WERI-Rb-1 (cell line): ENCODE results near the gene TMPRSS12.
"Not testable (repeated sequence)": the region's sequence is repeated elsewhere in the genome, so short reads cannot be mapped to it uniquely, and the experiment has no call there.

Experiments
- DNase-seq: peaks from one replicate; pipeline ENCODE4 v3.0.0-alpha.2; 2020
- H3K27ac ChIP-seq: fragments of 250-450 bp; sonication (Bioruptor Pico); 2 replicates; pipeline ENCODE4 v1.5.1; 2020; ENCODE audit warnings: mild to moderate bottlenecking, moderate library complexity
- H3K27me3 ChIP-seq: fragments of 250-450 bp; sonication (Bioruptor Pico); 2 replicates; pipeline ENCODE4 v1.5.1; 2021; ENCODE audit warnings: mild to moderate bottlenecking, low read depth, moderate library complexity; ENCODE audit not compliant: insufficient read depth, severe bottlenecking
- H3K36me3 ChIP-seq: fragments of 250-450 bp; sonication (Bioruptor Pico); 2 replicates; pipeline ENCODE4 v1.5.1; 2020; ENCODE audit warnings: mild to moderate bottlenecking, moderate library complexity
- H3K4me3 ChIP-seq: 2 replicates; pipeline ENCODE4 v1.5.1; 2011; ENCODE audit warnings: low read depth, mild to moderate bottlenecking, control low read depth, low read length
- H3K9me3 ChIP-seq: fragments of 250-450 bp; sonication (Bioruptor Pico); 2 replicates; pipeline ENCODE4 v1.5.1; 2021; ENCODE audit warnings: mild to moderate bottlenecking, moderate library complexity; ENCODE audit not compliant: severe bottlenecking
- TF ChIP-seq, protein P1 (sequence below): IDR thresholded peaks from 2 replicates; pipeline ENCODE4 v1.5.1; 2011; ENCODE audit warnings: low read depth, mild to moderate bottlenecking, control low read depth, inconsistent platforms, low read length

Gene TMPRSS12

DNA sequence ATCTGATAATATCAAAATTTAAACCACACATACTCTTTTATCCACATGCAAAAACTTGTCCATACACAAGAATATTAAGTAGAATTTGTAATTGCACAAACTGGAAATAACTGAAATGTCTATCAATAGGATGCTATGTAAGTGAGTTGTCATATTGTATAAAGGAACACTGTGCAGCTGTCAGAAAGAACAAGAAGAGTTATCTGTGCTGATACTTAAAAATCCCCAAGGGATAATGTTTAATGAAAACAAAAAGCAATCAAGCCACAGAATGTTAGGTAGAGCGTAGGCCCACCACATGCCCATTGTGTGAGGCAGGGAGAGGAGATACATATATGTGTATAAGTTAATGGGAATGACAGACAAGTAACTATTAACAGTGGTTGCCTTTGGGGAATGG lies 83.7 kb downstream of the TMPRSS12 start:
- Histone ChIP-seq H3K27ac (no peak overlapping the region), H3K9me3 (no peaks in the 10 kb centered on the region), H3K27me3 (no peaks in the 10 kb centered on the region), H3K36me3 (no peaks in the 10 kb centered on the region), H3K4me3 (no peak overlapping the region)
- TF ChIP-seq, protein P1, sequence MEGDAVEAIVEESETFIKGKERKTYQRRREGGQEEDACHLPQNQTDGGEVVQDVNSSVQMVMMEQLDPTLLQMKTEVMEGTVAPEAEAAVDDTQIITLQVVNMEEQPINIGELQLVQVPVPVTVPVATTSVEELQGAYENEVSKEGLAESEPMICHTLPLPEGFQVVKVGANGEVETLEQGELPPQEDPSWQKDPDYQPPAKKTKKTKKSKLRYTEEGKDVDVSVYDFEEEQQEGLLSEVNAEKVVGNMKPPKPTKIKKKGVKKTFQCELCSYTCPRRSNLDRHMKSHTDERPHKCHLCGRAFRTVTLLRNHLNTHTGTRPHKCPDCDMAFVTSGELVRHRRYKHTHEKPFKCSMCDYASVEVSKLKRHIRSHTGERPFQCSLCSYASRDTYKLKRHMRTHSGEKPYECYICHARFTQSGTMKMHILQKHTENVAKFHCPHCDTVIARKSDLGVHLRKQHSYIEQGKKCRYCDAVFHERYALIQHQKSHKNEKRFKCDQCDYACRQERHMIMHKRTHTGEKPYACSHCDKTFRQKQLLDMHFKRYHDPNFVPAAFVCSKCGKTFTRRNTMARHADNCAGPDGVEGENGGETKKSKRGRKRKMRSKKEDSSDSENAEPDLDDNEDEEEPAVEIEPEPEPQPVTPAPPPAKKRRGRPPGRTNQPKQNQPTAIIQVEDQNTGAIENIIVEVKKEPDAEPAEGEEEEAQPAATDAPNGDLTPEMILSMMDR = no peak
- DNase-seq = no peak

DNA sequence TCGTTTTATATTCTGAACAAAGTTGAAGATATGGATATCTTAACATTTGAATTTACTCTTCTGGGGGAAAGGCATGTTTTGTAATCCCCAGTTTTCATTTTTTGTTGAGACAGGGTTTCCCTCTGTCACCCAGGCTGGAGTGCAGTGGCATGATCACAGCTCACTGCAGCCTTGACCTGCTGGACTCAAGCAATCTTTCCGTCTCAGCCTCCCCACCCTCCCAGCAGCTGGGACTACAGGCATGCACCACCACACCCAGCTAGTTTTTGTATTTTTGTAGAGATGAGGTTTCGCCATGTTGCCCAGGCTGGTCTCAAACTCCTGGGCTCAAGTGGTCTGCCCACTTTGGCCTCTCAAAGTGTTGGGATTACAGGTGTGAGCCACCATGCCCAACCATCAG lies 84.2 kb downstream of the TMPRSS12 start:
- not testable (repeated sequence) for H3K27ac ChIP-seq, H3K9me3 ChIP-seq, H3K4me3 ChIP-seq, H3K36me3 ChIP-seq, DNase-seq, H3K27me3 ChIP-seq

DNA sequence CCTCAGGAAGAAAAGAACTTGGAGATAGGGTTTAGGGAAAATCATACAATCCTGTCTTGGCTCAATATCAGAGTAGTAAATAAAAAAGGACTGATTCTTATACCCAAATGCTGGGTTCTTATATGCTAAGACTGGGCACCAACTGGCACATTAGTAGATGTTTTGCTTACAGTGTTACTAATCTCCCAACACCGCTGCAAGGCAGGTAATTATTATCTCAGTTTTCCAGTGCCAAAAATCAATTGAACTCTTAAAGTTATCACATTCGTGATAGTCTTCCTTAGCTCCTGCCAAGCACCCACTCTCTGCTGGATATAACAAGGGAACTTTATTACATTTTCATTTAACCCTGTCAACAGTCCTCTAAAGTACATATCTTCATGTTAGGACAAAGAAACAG lies 84.6 kb downstream of the TMPRSS12 start:
- TF ChIP-seq, protein P1 = no peak
- Histone ChIP-seq H3K27ac (no peak overlapping the region), H3K27me3 (no peaks in the 10 kb centered on the region), H3K9me3 (no peaks in the 10 kb centered on the region), H3K36me3 (no peaks in the 10 kb centered on the region), H3K4me3 (no peak overlapping the region)
- DNase-seq = no peak

DNA sequence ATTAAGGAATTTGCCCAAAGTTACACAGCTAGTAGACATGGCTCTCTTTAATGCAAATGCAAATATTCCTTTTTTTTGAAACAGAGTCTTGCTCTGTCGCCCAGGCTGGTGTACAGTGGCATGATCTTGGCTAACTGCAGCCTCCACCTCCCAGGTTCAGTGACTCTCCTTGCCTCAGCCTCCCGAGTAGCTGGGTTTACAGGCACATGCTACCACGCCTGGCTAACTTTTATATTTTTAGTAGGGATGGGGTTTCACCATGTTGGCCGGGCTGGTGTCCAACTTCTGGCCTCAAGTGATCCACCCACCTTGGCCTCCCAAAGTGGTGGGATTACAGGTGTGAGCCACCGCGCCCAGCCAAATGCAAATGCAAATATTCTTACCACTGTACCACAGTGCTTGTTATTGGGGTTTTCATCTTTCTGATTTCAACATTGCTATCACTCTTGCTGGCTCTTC lies 85.1 kb downstream of the TMPRSS12 start:
- no peak for DNase-seq
- Histone ChIP-seq H3K27me3 (no peaks in the 10 kb centered on the region), H3K4me3 (no peak overlapping the region), H3K9me3 (no peaks in the 10 kb centered on the region), H3K36me3 (no peaks in the 10 kb centered on the region), H3K27ac (no peak overlapping the region)
- TF ChIP-seq, protein P1 = no peak

DNA sequence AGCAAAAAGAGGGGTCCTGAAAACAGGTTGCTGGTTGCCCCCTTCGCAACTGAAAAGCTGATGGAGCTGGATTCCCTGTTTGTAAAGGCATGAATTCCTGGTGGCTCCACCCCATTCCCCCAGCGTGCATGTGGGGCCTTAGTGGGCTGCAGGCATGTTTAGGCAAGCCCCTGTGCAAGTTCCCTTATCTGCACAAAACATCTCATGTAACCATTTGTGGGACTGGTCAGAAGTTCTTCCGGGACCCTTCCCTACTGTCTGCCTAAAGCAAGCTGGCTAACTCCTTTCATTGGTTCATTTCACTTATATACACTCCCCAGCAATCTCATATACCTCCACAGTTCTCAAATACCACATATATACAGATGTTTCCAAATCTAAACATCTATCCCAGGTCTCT lies 85.7 kb downstream of the TMPRSS12 start:
- Histone ChIP-seq H3K4me3 (no peak overlapping the region), H3K9me3 (no peaks in the 10 kb centered on the region), H3K27ac (no peak overlapping the region), H3K27me3 (no peaks in the 10 kb centered on the region), H3K36me3 (no peaks in the 10 kb centered on the region)
- TF ChIP-seq, protein P1 = no peak
- no peak for DNase-seq

DNA sequence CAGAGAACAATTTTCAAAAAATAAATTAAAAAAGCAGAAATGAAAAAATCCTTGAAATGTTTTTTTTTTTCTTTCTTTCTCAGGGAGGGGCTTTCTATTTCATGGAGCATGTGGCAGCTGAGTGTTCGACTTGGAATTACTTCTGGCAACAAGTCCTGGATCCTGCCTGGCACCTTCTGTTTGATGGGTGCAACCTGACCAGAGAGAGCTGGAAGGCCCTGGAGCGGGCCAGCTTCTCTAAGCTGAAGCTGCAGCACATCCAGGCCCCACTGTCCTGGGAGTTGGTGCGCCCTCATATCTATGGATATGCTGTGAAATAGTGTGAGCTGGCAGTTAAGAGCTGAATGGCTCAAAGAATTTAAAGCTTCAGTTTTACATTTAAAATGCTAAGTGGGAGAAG lies 87.1 kb downstream of the TMPRSS12 start:
- H3K4me3 ChIP-seq = no peak overlapping the region
- no peaks in the 10 kb centered on the region for H3K9me3 ChIP-seq
- H3K27me3 ChIP-seq = no peaks in the 10 kb centered on the region
- no peak overlapping the region for H3K27ac ChIP-seq
- H3K36me3 ChIP-seq = no peaks in the 10 kb centered on the region
- DNase-seq = no peak
- TF ChIP-seq, protein P1 = no peak

DNA sequence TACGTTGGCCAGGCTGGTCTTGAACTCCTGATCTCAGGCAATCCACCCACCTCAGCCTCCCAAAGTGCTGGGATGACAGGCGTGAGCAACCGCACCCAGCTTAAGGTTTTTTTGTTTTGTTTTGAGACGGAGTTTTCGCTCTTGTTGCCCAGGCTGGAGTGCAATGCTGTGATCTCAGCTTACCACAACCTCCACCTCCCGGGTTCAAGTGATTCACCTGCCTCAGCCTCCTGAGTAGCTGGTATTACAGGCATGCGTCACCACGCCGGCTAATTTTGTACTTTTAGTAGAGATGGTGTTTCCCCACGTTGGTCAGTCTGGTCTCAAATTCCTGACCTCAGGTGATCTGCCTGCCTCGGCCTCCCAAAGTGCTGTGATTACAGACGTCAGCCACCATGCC lies 87.8 kb downstream of the TMPRSS12 start:
- not testable (repeated sequence) for H3K36me3 ChIP-seq, H3K27ac ChIP-seq, DNase-seq, H3K9me3 ChIP-seq, H3K27me3 ChIP-seq, H3K4me3 ChIP-seq
